Endothelial cell of umbilical vein (primary cell): ENCODE measurements around the gene ZHX3. TPM values are rescaled to one million over a fixed set of nuclear protein-coding genes. Genes with fewer than 3 reads are reported as not detected.

Source experiments
- BruUV-seq: library from RNA; stranded (reverse); fragments of 400-500 nt; replicated peaks from 2 replicates; lab custom pipeline; 2021; lab: Mats Ljungman, UMichigan
- CTCF ChIA-PET: fragments of 300-600, 350-600 bp; sonication (Branson Sonifier 250); formaldehyde crosslinking; loops from one replicate; lab custom pipeline; 2021; ENCODE audit warnings: antibody characterized with exemption, inconsistent platforms; lab: Charles Lee
- POLR2A ChIA-PET: fragments of 300-600, 350-600 bp; sonication (Branson Sonifier 250); formaldehyde crosslinking; loops from one replicate; lab custom pipeline; 2021; ENCODE audit warnings: antibody characterized with exemption, inconsistent platforms; lab: Charles Lee
- DNase-seq: peaks from one replicate; pipeline ENCODE4 v3.0.0-alpha.2; 2011; ENCODE audit warnings: low read depth, low spot score
- FAIRE-seq: peaks from 2 replicates; lab custom pipeline; 2011; peaks lifted over from hg19 to GRCh38; lab: Jason Lieb, UNC
- H2AFZ ChIP-seq: 2 replicates; pipeline ENCODE4 v1.6.0; 2012; ENCODE audit warnings: low read depth, low read length, control low read depth, inconsistent platforms
- H3K27ac ChIP-seq: 2 replicates; pipeline ENCODE4 v1.5.1; 2011; ENCODE audit warnings: low read depth, mild to moderate bottlenecking, control low read depth, low read length, moderate library complexity; ENCODE audit not compliant: insufficient read depth
- H3K27me3 ChIP-seq, 2 experiments: 2 replicates each; pipeline versions ENCODE4 v1.6.0 to v1.6.1; 2011; ENCODE audit warnings: low read length in 2 of 2, mixed read lengths in 1 of 2; ENCODE audit not compliant: control insufficient read depth in 2 of 2, insufficient read depth in 2 of 2
- H3K36me3 ChIP-seq, 2 experiments: 2 replicates in 1 of 2; 3 replicates in 1 of 2; pipeline ENCODE4 v1.5.1; 2011; ENCODE audit warnings: low read length in 2 of 2, mild to moderate bottlenecking in 1 of 2, moderate library complexity in 1 of 2; ENCODE audit not compliant: control insufficient read depth in 2 of 2, insufficient read depth in 2 of 2; ENCODE audit errors: extremely low read depth in 1 of 2
- H3K4me1 ChIP-seq: 3 replicates; pipeline ENCODE4 v1.5.1; 2011; ENCODE audit warnings: mild to moderate bottlenecking, low read length; ENCODE audit not compliant: control insufficient read depth, insufficient read depth; ENCODE audit errors: extremely low read depth
- H3K4me2 ChIP-seq: 2 replicates; pipeline ENCODE4 v1.6.1; 2011; ENCODE audit warnings: low read length, control low read depth, mixed read lengths; ENCODE audit not compliant: insufficient read depth
- H3K4me3 ChIP-seq, 3 experiments: fragments of 200-600 bp in 1 of 3; sonication (generic), shearing (Covaris generic) in 1 of 3; replicated peaks in 1 of 3; 2 replicates each; pipeline ENCODE4 v1.5.1; 2011 to 2016; ENCODE audit warnings: control low read depth in 3 of 3, low read length in 3 of 3, mild to moderate bottlenecking in 2 of 3, inconsistent platforms in 1 of 3, low read depth in 1 of 3, moderate library complexity in 1 of 3; ENCODE audit not compliant: insufficient read depth in 1 of 3
- H3K79me2 ChIP-seq: 2 replicates; pipeline ENCODE4 v1.6.0; 2012; ENCODE audit warnings: low read length, inconsistent platforms; ENCODE audit not compliant: control insufficient read depth, insufficient read depth
- H3K9ac ChIP-seq: replicated peaks from 2 replicates; pipeline ENCODE3; 2011; ENCODE audit warnings: low read length, control low read depth; ENCODE audit not compliant: insufficient read depth; ENCODE audit errors: extremely low read depth
- H3K9me1 ChIP-seq: replicated peaks from 3 replicates; pipeline ENCODE4 v1.6.0; 2011; ENCODE audit warnings: mild to moderate bottlenecking, low read length; ENCODE audit not compliant: control insufficient read depth, insufficient read depth; ENCODE audit errors: extremely low read depth
- H3K9me3 ChIP-seq: replicated peaks from 2 replicates; pipeline ENCODE4 v1.5.1; 2012; ENCODE audit warnings: low read length, inconsistent platforms; ENCODE audit not compliant: control insufficient read depth, insufficient read depth
- H4K20me1 ChIP-seq: replicated peaks from 2 replicates; pipeline ENCODE3; 2011; ENCODE audit warnings: mild to moderate bottlenecking, low read length; ENCODE audit not compliant: control insufficient read depth, insufficient read depth; ENCODE audit errors: extremely low read depth
- CTCF ChIP-seq, 2 donors: IDR thresholded peaks; 1 replicate in 1 of 2; 2 replicates in 1 of 2; pipeline ENCODE4 v1.5.1; 2011; ENCODE audit warnings: low read length in 2 of 2, mild to moderate bottlenecking in 2 of 2, moderate library complexity in 2 of 2, control low read depth in 1 of 2, inconsistent platforms in 1 of 2, low read depth in 1 of 2; ENCODE audit not compliant: insufficient read depth in 1 of 2; ENCODE audit errors: extremely low read depth in 1 of 2
- EZH2 ChIP-seq: IDR thresholded peaks from 2 replicates; pipeline ENCODE4 v1.6.1; 2012; ENCODE audit warnings: borderline replicate concordance, low read depth, mild to moderate bottlenecking, moderate library complexity, low read length, inconsistent platforms; ENCODE audit not compliant: severe bottlenecking
- JUN ChIP-seq: IDR thresholded peaks from 2 replicates; pipeline ENCODE4 v1.6.1; 2011; ENCODE audit warnings: borderline replicate concordance, low read depth; ENCODE audit not compliant: insufficient read length, insufficient read depth
- MYC ChIP-seq: IDR thresholded peaks from one replicate; pipeline ENCODE4 v1.6.1; 2011; ENCODE audit warnings: mild to moderate bottlenecking, low read depth, low read length
- dilution Hi-C: fragments of 300-500 bp; cut with MboI; formaldehyde crosslinking; loops from one replicate; pipeline ENCODE4 v1.15.0; 2019; ENCODE audit warnings: low sequenced_read_pairs; ENCODE audit not compliant: extremely low pct_ligation_motif_present
- intact Hi-C: fragments of 100-400 bp; cut with micrococcal nuclease; formaldehyde crosslinking; loops from one replicate; pipeline ENCODE4 v1.10.0; 2022
- polyA plus RNA-seq, 4 experiments: library from polyadenylated mRNA; depleted of rRNA in 3 of 4; stranded (reverse) in 3 of 4; unstranded in 1 of 4; fragments of >200 nt; gene quantifications; 2 replicates each; pipeline versions ENCODE4 v1.2.1 to v1.2.3, GENCODE V29; 2011 to 2012; ENCODE audit warnings: missing spikeins in 1 of 4
- total RNA-seq: library from RNA; stranded (reverse); gene quantifications from 2 replicates; pipeline ENCODE4 v1.2.3, GENCODE V29; 2021

Gene ZHX3
- total and polyA plus RNA-seq, 2 donors (not counting 3 experiments of a cell fraction or from before 2014, with no cell fraction given), result 7.4 to 17.8 TPM

- CTCF ChIA-PET, result interaction anchor here (0.6 to 5.9 kb wide), 50 partner anchors 9 to 300 kb away, joined by 3 to 126 read pairs (median 4); partner anchors contain the start of gene LPIN3
- POLR2A ChIA-PET, result interaction anchor here (0.7 kb wide), 1 partner anchor 12 kb away, joined by 3 read pairs; no protein-coding TSS in a partner anchor
- Histone ChIP-seq H3K36me3 (no peaks in the 10 kb centered on the region), H3K9ac (no peak overlapping the region), H3K4me1 (peaks cover 22% of the 10 kb centered on the region), H3K9me3 (no peaks in the 10 kb centered on the region), H4K20me1 (no peaks in the 10 kb centered on the region), H3K9me1 (no peaks in the 10 kb centered on the region), H2AFZ (no peak overlapping the region), H3K4me2 (no peak overlapping the region), H3K27ac (no peak overlapping the region), H3K4me3 (no peak overlapping the region), H3K27me3 (no peaks in the 10 kb centered on the region), H3K79me2 (peaks cover 28% of the 10 kb centered on the region)
- BruUV-seq, result no TSS peak
- TF ChIP-seq CTCF (IDR thresholded peaks at IDR 0.05; ENCODE audit: extremely low read depth in 1 of 2, insufficient read depth in 1 of 2, low read depth in 1 of 2, low read length in 2 of 2) (peak; percentile 86 to 87), JUN (no peak), EZH2 (no peak), MYC (no peak)
- DNase-seq (peak; percentile 53), FAIRE-seq (peak; percentile 76)
- dilution Hi-C loops, result no loop called here
- intact Hi-C loops, result loop anchor here (1.0 to 5.0 kb wide), 4 partner anchors 37 to 482 kb away; partner anchors contain the start of gene CHD6
These were observed 182.2 kb downstream of the ZHX3 start for GRCh38 chr20:41135187-41135887.
